ENCODE results near the gene ARGFX.
"Not testable (repeated sequence)": the region's sequence is repeated elsewhere in the genome, so short reads cannot be mapped to it uniquely, and the experiment has no call there.

DNA sequence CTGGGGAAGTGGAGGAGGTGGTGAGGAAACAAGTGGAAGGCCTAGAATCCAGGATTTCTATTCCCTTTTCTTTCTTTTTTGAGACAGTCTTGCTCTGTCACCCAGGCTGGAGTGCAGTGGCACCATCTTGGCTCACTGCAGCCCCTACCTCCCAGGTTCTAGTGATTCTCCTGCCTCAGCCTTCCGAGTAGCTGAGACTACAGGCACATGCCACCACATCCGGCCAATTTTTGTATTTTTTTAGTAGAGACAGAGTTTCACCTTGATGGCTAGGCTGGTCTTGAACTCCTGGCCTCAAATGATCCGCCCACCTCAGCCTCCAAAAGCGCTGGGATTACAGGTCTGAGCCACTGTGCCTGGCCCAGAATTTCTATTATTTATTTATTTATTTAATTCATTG lies 26.1 kb downstream of the ARGFX start:
- TF ChIP-seq POLR2A (IDR thresholded peaks at IDR 0.05; ENCODE audit: insufficient read depth in 1 of 2, low read depth in 2 of 2, low read length in 2 of 2); TRIM24 (CRISPR knock-in tag; IDR thresholded peaks at IDR 0.05); EP300 (IDR thresholded peaks at IDR 0.05; ENCODE audit: low read depth in 2 of 2, low read length in 2 of 2); EP300 (CRISPR knock-in tag; IDR thresholded peaks at IDR 0.05; ENCODE audit: borderline replicate concordance); MAX (IDR thresholded peaks at IDR 0.05); ZNF629 (CRISPR knock-in tag; conservative IDR thresholded peaks at IDR 0.05); ZNF549 (CRISPR knock-in tag; IDR thresholded peaks at IDR 0.05); PPARG (CRISPR knock-in tag; conservative IDR thresholded peaks at IDR 0.05): not testable (repeated sequence)
- TF ChIP-seq, protein P1, sequence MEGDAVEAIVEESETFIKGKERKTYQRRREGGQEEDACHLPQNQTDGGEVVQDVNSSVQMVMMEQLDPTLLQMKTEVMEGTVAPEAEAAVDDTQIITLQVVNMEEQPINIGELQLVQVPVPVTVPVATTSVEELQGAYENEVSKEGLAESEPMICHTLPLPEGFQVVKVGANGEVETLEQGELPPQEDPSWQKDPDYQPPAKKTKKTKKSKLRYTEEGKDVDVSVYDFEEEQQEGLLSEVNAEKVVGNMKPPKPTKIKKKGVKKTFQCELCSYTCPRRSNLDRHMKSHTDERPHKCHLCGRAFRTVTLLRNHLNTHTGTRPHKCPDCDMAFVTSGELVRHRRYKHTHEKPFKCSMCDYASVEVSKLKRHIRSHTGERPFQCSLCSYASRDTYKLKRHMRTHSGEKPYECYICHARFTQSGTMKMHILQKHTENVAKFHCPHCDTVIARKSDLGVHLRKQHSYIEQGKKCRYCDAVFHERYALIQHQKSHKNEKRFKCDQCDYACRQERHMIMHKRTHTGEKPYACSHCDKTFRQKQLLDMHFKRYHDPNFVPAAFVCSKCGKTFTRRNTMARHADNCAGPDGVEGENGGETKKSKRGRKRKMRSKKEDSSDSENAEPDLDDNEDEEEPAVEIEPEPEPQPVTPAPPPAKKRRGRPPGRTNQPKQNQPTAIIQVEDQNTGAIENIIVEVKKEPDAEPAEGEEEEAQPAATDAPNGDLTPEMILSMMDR (CRISPR knock-in tag; IDR thresholded peaks at IDR 0.05): not testable (repeated sequence)
- TF ChIP-seq, protein P2, sequence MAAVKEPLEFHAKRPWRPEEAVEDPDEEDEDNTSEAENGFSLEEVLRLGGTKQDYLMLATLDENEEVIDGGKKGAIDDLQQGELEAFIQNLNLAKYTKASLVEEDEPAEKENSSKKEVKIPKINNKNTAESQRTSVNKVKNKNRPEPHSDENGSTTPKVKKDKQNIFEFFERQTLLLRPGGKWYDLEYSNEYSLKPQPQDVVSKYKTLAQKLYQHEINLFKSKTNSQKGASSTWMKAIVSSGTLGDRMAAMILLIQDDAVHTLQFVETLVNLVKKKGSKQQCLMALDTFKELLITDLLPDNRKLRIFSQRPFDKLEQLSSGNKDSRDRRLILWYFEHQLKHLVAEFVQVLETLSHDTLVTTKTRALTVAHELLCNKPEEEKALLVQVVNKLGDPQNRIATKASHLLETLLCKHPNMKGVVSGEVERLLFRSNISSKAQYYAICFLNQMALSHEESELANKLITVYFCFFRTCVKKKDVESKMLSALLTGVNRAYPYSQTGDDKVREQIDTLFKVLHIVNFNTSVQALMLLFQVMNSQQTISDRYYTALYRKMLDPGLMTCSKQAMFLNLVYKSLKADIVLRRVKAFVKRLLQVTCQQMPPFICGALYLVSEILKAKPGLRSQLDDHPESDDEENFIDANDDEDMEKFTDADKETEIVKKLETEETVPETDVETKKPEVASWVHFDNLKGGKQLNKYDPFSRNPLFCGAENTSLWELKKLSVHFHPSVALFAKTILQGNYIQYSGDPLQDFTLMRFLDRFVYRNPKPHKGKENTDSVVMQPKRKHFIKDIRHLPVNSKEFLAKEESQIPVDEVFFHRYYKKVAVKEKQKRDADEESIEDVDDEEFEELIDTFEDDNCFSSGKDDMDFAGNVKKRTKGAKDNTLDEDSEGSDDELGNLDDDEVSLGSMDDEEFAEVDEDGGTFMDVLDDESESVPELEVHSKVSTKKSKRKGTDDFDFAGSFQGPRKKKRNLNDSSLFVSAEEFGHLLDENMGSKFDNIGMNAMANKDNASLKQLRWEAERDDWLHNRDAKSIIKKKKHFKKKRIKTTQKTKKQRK (IDR thresholded peaks at IDR 0.05; ENCODE audit: low read length): not testable (repeated sequence)

Data from HepG2 (cell line).